ENCODE results near the gene AUNIP.

- TF ChIP-seq EZH2phosphoT487 (conservative IDR thresholded peaks at IDR 0.05; ENCODE audit: low read length) (no peak), CTCF (IDR thresholded peaks at IDR 0.05; ENCODE audit: insufficient read depth, low read length, poor library complexity, severe bottlenecking) (no peak)
Measured at GRCh38 chr1:25821112-25821476, 38.2 kb downstream of the AUNIP start.
